NB4 (cell line): Measurements from ENCODE around the gene MDFI.

Experiments used
- MYC ChIP-seq: IDR thresholded peaks from 2 replicates; pipeline ENCODE4 v1.6.1; 2011; ENCODE audit warnings: low read depth, low read length
- POLR2A ChIP-seq: IDR thresholded peaks from 2 replicates; pipeline ENCODE4 v1.6.1; 2011; ENCODE audit warnings: mild to moderate bottlenecking; ENCODE audit not compliant: insufficient read length; ENCODE audit errors: extremely low read depth
- TF ChIP-seq, protein P1 (sequence below): IDR thresholded peaks from one replicate; pipeline ENCODE4 v1.5.1; 2012; ENCODE audit warnings: low read depth, low read length

GRCh38 chr6:41656002-41656691 lies 17.9 kb downstream of the MDFI start:
- TF ChIP-seq, protein P1, sequence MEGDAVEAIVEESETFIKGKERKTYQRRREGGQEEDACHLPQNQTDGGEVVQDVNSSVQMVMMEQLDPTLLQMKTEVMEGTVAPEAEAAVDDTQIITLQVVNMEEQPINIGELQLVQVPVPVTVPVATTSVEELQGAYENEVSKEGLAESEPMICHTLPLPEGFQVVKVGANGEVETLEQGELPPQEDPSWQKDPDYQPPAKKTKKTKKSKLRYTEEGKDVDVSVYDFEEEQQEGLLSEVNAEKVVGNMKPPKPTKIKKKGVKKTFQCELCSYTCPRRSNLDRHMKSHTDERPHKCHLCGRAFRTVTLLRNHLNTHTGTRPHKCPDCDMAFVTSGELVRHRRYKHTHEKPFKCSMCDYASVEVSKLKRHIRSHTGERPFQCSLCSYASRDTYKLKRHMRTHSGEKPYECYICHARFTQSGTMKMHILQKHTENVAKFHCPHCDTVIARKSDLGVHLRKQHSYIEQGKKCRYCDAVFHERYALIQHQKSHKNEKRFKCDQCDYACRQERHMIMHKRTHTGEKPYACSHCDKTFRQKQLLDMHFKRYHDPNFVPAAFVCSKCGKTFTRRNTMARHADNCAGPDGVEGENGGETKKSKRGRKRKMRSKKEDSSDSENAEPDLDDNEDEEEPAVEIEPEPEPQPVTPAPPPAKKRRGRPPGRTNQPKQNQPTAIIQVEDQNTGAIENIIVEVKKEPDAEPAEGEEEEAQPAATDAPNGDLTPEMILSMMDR = no peak
- TF ChIP-seq POLR2A = no peak
- TF ChIP-seq MYC = no peak
